H9 (cell line): ENCODE data around the gene INPP5F. TPM values are rescaled to one million over a fixed set of nuclear protein-coding genes. Genes with fewer than 3 reads are reported as not detected.

Experiments
- DNase-seq: peaks from one replicate; pipeline ENCODE4 v3.0.0-alpha.2; 2017
- H2AFZ ChIP-seq: one replicate; pipeline ENCODE4 v1.6.1; 2013; ENCODE audit warnings: mild to moderate bottlenecking, low read length, control low read depth, moderate library complexity
- H2AK5ac ChIP-seq: 2 replicates; pipeline ENCODE4 v1.6.1; 2013; ENCODE audit warnings: low read length, control low read depth, mixed read lengths; ENCODE audit not compliant: insufficient read length
- H2BK120ac ChIP-seq: one replicate; pipeline ENCODE4 v1.6.1; 2013; ENCODE audit warnings: low read depth, mild to moderate bottlenecking, low read length, control low read depth, inconsistent platforms; ENCODE audit not compliant: poor library complexity, severe bottlenecking
- H2BK12ac ChIP-seq: 2 replicates; pipeline ENCODE4 v1.6.1; 2013; ENCODE audit warnings: low read length, control low read depth, mixed read lengths, low read depth; ENCODE audit not compliant: insufficient read length
- H2BK15ac ChIP-seq: 2 replicates; pipeline ENCODE4 v1.6.1; 2013; ENCODE audit warnings: low read depth, low read length, control low read depth
- H2BK20ac ChIP-seq: one replicate; pipeline ENCODE4 v1.6.1; 2013; ENCODE audit warnings: low read depth, mild to moderate bottlenecking, low read length, control low read depth, inconsistent platforms; ENCODE audit not compliant: poor library complexity, severe bottlenecking
- H2BK5ac ChIP-seq: 2 replicates; pipeline ENCODE4 v1.6.1; 2013; ENCODE audit warnings: low read length, control low read depth, mixed read lengths; ENCODE audit not compliant: insufficient read length
- H3K14ac ChIP-seq: 2 replicates; pipeline ENCODE4 v1.6.1; 2013; ENCODE audit warnings: low read length, control low read depth; ENCODE audit not compliant: insufficient read depth
- H3K18ac ChIP-seq: 2 replicates; pipeline ENCODE4 v1.6.1; 2013; ENCODE audit warnings: low read depth, mild to moderate bottlenecking, mixed read lengths, low read length, control low read depth; ENCODE audit not compliant: insufficient read length
- H3K23ac ChIP-seq: 2 replicates; pipeline ENCODE4 v1.6.1; 2013; ENCODE audit warnings: low read length, control low read depth, mixed read lengths, low read depth; ENCODE audit not compliant: insufficient read length
- H3K23me2 ChIP-seq: 2 replicates; pipeline ENCODE4 v1.6.1; 2013; ENCODE audit warnings: low read depth, mild to moderate bottlenecking, mixed read lengths, low read length, control low read depth; ENCODE audit not compliant: insufficient read length, poor library complexity, severe bottlenecking
- H3K27ac ChIP-seq: 2 replicates; pipeline ENCODE4 v1.5.1; 2013; ENCODE audit warnings: low read length, control low read depth, mixed read lengths, low read depth; ENCODE audit not compliant: insufficient read length
- H3K27me3 ChIP-seq: 2 replicates; pipeline ENCODE4 v1.6.1; 2013; ENCODE audit warnings: low read length, control low read depth, inconsistent platforms; ENCODE audit not compliant: insufficient read depth
- H3K4ac ChIP-seq: 2 replicates; pipeline ENCODE4 v1.6.1; 2013; ENCODE audit warnings: low read depth, mild to moderate bottlenecking, control low read depth, inconsistent platforms, low read length, moderate library complexity
- H3K4me1 ChIP-seq: 2 replicates; pipeline ENCODE4 v1.6.1; 2013; ENCODE audit warnings: low read length, control low read depth, inconsistent platforms; ENCODE audit not compliant: insufficient read depth
- H3K4me2 ChIP-seq: 2 replicates; pipeline ENCODE4 v1.6.1; 2013; ENCODE audit warnings: low read length, control low read depth, mixed read lengths; ENCODE audit not compliant: insufficient read length, insufficient read depth
- H3K56ac ChIP-seq: 2 replicates; pipeline ENCODE4 v1.6.1; 2013; ENCODE audit warnings: low read depth, mild to moderate bottlenecking, mixed read lengths, low read length, control low read depth; ENCODE audit not compliant: insufficient read length
- H3K79me1 ChIP-seq: 2 replicates; pipeline ENCODE4 v1.6.1; 2013; ENCODE audit warnings: low read depth, mild to moderate bottlenecking, moderate library complexity, low read length, control low read depth, inconsistent platforms; ENCODE audit not compliant: insufficient read depth, poor library complexity, severe bottlenecking
- H3K79me2 ChIP-seq: 2 replicates; pipeline ENCODE4 v1.6.1; 2013; ENCODE audit warnings: low read length, control low read depth, inconsistent platforms; ENCODE audit not compliant: insufficient read depth
- H3K9ac ChIP-seq: 2 replicates; pipeline ENCODE4 v1.6.1; 2013; ENCODE audit warnings: low read length, control low read depth, mixed read lengths; ENCODE audit not compliant: insufficient read length; ENCODE audit errors: extremely low read depth
- H3K9me3 ChIP-seq: one replicate; pipeline ENCODE4 v1.6.1; 2013; ENCODE audit warnings: low read depth, low read length, inconsistent platforms; ENCODE audit not compliant: control insufficient read depth
- H3T11ph ChIP-seq: one replicate; pipeline ENCODE4 v1.6.1; 2013; ENCODE audit warnings: mild to moderate bottlenecking, low read length, control low read depth, inconsistent platforms
- H4K20me1 ChIP-seq: one replicate; pipeline ENCODE4 v1.6.1; 2013; ENCODE audit not compliant: control insufficient read depth, insufficient read length, insufficient read depth
- H4K5ac ChIP-seq: 2 replicates; pipeline ENCODE4 v1.6.1; 2013; ENCODE audit warnings: low read depth, mild to moderate bottlenecking, mixed read lengths, low read length, control low read depth; ENCODE audit not compliant: insufficient read length
- H4K8ac ChIP-seq: replicated peaks from 2 replicates; pipeline ENCODE4 v1.6.1; 2013; ENCODE audit warnings: low read length, control low read depth, mixed read lengths, low read depth; ENCODE audit not compliant: insufficient read length
- H4K91ac ChIP-seq: 2 replicates; pipeline ENCODE4 v1.6.1; 2013; ENCODE audit warnings: low read depth, mild to moderate bottlenecking, moderate library complexity, mixed read lengths, low read length, control low read depth; ENCODE audit not compliant: insufficient read length
- H3K27ac Mint-ChIP-seq, 3 experiments: 2 replicates in 2 of 3; 3 replicates in 1 of 3; pipeline ENCODE4 v1.8.0; 2020 to 2021; ENCODE audit warnings: mixed read lengths in 3 of 3, mild to moderate bottlenecking in 1 of 3, moderate library complexity in 1 of 3
- H3K27me3 Mint-ChIP-seq: 2 replicates; pipeline ENCODE4 v1.8.0; 2021; ENCODE audit warnings: low read depth, mild to moderate bottlenecking, moderate library complexity, mixed read lengths
- H3K36me3 Mint-ChIP-seq, 3 experiments: 2 replicates in 2 of 3; 3 replicates in 1 of 3; pipeline ENCODE4 v1.8.0; 2020 to 2021; ENCODE audit warnings: low read depth in 3 of 3, mixed read lengths in 3 of 3; ENCODE audit not compliant: insufficient read depth in 1 of 3
- H3K4me1 Mint-ChIP-seq, 2 experiments: 2 replicates each; pipeline ENCODE4 v1.8.0; 2020; ENCODE audit warnings: mixed read lengths in 2 of 2
- H3K4me3 Mint-ChIP-seq, 2 experiments: 2 replicates in 1 of 2; 3 replicates in 1 of 2; pipeline ENCODE4 v1.8.0; 2020 to 2021; ENCODE audit warnings: mild to moderate bottlenecking in 2 of 2, mixed read lengths in 2 of 2, moderate library complexity in 1 of 2
- H3K9me3 Mint-ChIP-seq, 2 experiments: 2 replicates in 1 of 2; 3 replicates in 1 of 2; pipeline ENCODE4 v1.8.0; 2020; ENCODE audit warnings: mild to moderate bottlenecking in 2 of 2, mixed read lengths in 2 of 2, moderate library complexity in 1 of 2
- CTCF ChIP-seq: fragments of 200-600 bp; sonication (generic); conservative IDR thresholded peaks from 3 replicates; pipeline ENCODE4 v1.8.0; 2021; ENCODE audit warnings: antibody characterized with exemption, mild to moderate bottlenecking
- WGBS: extraction: QIAGEN DNeasy Blood & Tissue Kit; methylation state at CpG from one replicate; pipeline ENCODE4 v1.1.7; 2013; ENCODE audit warnings: missing lambda C conversion rate, low lambda C conversion rate, mixed read lengths; ENCODE audit not compliant: insufficient read length; ENCODE audit errors: extremely low coverage; 5-methylcytosine and 5-hydroxymethylcytosine counted together
- total RNA-seq: library from RNA; stranded (reverse); gene quantifications from 2 replicates; pipeline ENCODE4 v1.2.1, GENCODE V29; 2021

The INPP5F gene
- total RNA-seq, 1 experiment from 2014 or later, result 108 TPM

- no peak overlapping the region for H3K56ac ChIP-seq
- peaks cover 29 to 41% (median 37%) of the 10 kb centered on the region in 3 experiments for H3K36me3 Mint-ChIP-seq
Measured at GRCh38 chr10:119862524-119862923, 136.7 kb downstream of the INPP5F start.

More at GRCh38 chr10:119862524-119862923, 136.7 kb downstream of the INPP5F start:
- Histone ChIP-seq H3T11ph (no peak overlapping the region), H2BK5ac (no peak overlapping the region), H3K27me3 (no peaks in the 10 kb centered on the region), H3K23me2 (no peaks in the 10 kb centered on the region), H3K18ac (no peak overlapping the region), H4K8ac (no peak overlapping the region), H3K27ac (no peak overlapping the region), H3K14ac (no peak overlapping the region), H3K23ac (no peak overlapping the region), H3K79me2 (peaks cover 23% of the 10 kb centered on the region; the same call in 1 of the 2 replicates), H4K5ac (no peak overlapping the region), H2BK120ac (no peak overlapping the region), H2BK12ac (no peak overlapping the region), H3K4ac (no peak overlapping the region), H3K4me2 (no peak overlapping the region), H2BK20ac (no peak overlapping the region), H2AK5ac (no peak overlapping the region), H4K91ac (no peak overlapping the region), H3K9ac (no peak overlapping the region), H3K79me1 (peaks cover 5% of the 10 kb centered on the region), H2BK15ac (no peak overlapping the region), H4K20me1 (no peaks in the 10 kb centered on the region), H3K9me3 (no peaks in the 10 kb centered on the region), H2AFZ (no peak overlapping the region), H3K4me1 (peaks cover 2% of the 10 kb centered on the region; the same call in 1 of the 2 replicates)
- no peaks in the 10 kb centered on the region for H3K27me3 Mint-ChIP-seq
- no peak for DNase-seq
- no peak for TF ChIP-seq CTCF
- H3K27ac Mint-ChIP-seq, result no peak overlapping the region
- peaks cover 24 to 28% of the 10 kb centered on the region in 2 experiments for H3K4me1 Mint-ChIP-seq
- peaks cover 14 to 16% of the 10 kb centered on the region in 2 experiments for H3K9me3 Mint-ChIP-seq
- no CpG with 5 or more reads among the region's 1 CpG for WGBS
- no peak overlapping the region for H3K4me3 Mint-ChIP-seq
